Embryonic facial prominence (tissue), 1 donor: ENCODE measurements around the gene FARP1.

Experiments
- DNase-seq: peaks from one replicate; pipeline ENCODE4 v3.0.0-alpha.2; 2016; ENCODE audit errors: extremely low spot score

The FARP1 gene

GRCh38 chr13:98141091-98141490, 1.8 kb upstream of the FARP1 start:
- no peak for DNase-seq

DNA sequence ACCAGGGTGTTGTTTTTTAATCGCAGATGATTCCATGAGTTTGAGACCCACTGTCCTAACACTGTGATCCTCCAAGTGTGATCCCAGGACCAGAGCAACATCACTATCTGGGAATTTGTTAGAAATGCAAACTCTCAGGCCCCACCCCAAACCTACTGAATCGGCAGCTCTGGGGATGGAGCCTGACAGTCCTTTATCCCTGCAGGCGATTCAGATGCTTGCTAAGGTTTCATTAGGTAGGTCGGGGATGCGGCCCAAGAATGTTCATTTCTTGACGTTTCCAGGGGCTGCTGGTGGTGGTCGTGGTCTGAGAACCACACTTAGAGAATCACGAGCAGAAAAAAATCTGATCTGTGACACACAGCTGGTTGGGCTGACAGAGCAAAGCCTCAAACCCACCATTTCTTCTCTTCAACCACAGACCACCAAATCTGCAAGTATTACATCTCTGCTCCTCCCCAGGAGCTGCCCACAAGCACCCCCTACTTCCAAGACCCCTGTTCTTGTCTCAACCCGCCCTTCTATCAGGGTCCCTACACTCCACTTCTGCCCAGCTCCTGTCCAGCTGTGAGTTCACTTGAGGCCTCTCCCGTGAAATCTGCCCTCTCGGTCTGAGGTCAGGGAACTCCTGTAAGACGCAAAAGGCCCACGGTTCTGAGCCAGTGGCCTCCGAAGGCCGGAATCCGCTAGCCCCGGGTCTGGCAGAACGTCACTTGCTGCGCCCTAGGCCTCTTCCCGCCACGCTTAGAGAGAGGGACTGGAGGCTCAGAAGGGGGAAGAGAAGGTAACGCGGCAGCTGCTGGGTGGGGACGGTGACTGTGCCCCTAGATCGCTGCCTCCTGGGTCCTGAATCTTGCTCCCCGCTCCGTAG, 1.1 kb upstream of the FARP1 start:
- DNase-seq, result no peak

DNA sequence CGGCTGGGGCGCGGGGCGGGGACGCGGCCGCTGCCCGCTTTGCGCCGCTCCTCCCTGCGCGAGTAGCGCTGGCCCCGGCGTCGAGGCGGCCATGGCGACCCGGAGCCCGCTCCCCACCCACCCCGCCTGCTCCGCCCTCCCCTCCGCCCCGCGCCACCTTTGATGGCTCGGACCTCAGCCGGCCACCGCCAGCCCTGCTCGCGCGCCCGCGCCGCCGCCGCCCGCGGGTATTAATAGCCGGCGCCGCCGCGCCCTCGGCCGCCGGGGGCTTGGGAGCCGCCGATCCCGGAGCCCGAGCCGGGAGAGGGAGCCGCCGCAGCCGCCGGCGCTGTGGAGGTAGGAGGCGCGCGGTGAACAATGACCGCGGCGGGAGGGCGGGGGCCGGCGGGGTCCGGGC, 261 bp downstream of the FARP1 start:
- DNase-seq, result no peak

- no peak for DNase-seq
These were observed 720 bp downstream of the FARP1 start for GRCh38 chr13:98143601-98144026.

DNA sequence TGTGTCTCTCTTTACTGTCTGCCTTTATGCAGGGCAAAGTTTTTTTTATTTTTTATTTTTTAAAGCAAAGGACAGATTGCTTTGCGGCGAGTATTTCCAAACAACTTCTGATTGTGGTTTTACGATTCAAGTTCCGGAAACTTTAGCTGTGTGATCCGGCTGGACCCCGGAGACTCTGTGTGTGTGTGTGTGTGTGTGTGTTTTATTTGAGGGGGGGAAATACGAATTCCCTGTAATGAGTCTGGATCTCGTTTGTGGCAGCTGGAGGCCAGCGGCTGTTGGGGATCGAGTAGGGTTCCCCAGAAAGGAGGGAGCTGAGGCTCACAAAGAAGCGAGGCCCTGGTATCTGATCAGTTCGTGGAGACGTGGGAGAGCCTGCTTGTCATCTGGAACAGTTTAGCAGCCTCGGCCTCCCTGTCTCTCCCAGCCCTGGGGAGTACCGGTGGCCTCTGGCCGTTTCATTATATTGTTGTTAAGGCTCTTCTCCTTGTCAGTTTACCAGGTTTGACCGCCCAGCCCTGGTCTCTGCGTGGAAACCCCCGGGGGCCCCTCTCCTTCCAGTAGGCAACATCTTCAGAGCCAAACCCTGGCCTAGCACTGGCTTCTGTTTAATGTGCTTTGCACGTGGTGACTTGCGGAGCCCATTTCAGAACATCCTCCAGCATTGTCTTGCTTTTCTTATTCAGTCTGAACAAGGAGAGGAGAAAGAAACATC, 1.3 kb downstream of the FARP1 start:
- no peak for DNase-seq

DNA sequence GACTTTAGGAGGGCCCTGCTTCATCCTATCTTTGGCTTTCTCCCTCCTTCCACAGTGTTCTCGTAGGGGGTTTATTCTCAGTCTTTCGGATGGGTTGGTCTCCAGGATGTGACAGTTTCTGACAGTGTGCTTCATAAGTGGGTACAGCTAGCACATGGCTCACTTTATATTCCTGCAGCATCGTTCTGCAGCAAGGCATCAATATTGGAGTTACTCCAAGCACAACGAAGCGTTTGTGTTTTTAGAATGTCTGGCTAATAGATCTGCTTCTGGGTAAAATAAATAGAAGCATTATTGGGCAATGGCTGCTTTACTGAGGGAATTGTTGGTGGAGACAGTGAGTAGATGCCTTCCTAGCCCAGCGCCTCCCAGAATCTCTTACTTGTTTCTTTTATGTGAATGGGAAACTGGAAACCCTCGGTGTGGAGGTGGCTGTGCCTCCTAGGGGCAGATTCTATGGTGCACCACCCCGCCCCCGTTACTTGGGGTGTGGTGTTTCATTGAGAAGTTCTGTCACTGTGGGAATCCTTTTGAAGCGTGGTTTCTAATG, 2.0 kb downstream of the FARP1 start:
- DNase-seq, result no peak

DNA sequence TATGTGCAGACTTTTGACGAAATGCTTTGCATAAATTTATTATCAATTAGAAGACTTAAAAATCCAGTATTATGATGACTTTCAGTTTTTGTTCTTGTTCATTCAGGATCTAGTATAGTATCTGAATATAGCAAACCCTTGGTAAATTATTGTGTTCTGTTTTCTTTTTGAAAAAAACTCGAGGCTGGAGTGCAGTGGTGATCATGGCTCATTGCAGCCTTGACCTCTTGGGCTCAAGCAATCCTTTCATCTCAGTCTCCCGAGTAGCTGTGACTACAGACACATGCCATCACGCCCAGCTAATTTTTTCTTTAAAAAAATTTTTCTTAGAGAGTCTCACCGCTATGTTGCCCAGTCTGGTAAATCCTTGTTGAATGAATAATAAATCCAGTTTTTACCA, 4.6 kb downstream of the FARP1 start:
- no peak for DNase-seq

DNA sequence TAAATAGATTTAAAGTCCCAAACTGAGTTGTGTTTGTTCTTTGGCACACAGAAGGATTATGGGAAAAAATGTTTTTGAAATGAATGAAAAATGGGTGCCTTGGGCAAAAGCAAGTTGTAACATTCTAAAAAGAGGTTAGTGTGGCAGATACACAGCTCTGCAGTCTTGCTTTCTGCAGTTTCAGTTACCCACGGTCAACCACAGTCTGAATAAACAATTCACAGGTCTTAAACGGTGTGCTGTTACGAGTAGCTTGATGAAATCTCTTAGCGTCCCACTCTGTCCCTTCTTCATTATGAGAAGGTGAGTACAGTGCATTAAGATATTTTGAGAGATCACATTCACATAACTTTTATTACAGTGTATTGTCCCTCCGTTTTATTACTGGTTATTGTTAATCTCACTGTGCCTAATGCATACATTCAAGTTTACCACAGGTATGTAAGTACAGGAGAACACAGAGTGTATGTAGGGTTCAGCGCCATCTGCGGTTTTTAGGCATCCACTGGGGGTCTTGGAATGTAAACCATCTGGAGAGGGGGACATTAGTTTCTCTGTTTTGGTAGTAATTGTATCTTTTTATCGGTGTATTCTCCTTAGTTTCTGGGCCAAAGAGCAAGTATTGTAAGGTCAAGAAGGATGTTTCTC, 8.1 kb downstream of the FARP1 start:
- no peak for DNase-seq

DNA sequence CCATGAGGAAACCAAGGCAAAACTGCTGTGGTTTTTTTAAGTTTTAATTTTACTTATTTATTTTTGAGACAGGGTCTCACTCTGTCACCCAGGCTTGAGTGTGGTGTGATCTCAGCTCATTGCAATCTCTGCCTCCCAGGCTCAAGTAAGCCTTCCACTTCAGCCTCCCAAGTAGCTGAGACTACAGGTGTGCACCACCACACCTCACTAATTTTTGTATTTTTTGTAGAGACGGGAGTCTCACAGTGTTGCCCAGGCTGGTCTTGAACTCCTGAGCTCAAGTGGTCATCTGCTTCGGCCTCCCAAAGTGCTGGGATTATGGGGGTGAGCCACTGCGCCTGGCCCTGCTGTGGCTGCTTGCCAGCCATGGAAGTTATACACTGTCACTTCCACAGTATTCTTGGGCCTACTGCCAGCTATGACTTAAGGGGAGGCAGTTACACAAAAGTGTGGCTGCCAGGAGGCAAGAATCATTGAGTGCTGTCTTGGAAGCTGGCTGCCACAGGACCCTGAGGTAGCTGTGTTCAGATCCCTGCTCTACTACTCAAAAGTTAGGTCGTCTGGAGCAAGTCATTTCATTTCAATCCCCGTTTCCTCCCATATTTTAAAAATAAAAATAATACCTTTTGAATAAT, 12.7 kb downstream of the FARP1 start:
- no peak for DNase-seq

DNA sequence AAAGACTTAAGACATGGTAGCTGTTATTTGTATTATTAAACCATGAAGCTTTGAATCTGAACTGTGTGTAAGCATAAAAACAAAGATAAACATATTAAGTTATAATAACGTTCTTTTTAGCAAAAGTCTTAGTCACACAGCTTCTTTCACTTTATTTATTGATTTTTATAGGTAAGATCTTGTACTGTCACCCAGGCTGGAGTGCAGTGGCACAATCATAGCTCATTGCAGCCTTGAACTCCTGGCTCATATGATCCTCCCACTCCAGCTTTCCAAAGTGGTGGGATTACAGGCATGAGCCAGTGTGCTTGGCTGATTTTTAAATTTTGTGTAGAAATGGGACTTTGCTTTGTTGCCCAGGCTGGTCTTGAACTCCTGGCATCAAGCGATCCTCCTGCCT, 13.4 kb downstream of the FARP1 start:
- DNase-seq, result no peak

DNA sequence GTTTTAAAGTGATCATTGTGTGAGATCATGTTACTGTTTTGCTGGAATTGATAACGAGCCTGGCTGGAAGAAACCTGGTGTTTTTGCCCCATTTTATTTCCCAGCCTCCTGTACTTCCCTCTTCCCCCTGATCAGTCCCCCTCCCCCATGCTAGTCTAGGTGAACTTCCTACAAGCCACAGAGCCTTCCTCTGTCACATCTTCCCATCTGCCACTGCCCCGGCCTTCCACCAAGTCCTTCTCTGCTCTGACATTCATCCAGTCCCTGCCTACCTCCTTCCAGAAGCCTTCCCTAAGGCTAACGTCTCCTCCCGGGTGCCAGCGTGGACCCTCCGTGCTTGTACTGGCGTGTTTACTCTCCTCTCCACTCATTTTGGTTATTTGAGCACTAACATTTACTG, 14.3 kb downstream of the FARP1 start:
- DNase-seq, result no peak

GRCh38 chr13:98157609-98158008, 14.7 kb downstream of the FARP1 start:
- no peak for DNase-seq

DNA sequence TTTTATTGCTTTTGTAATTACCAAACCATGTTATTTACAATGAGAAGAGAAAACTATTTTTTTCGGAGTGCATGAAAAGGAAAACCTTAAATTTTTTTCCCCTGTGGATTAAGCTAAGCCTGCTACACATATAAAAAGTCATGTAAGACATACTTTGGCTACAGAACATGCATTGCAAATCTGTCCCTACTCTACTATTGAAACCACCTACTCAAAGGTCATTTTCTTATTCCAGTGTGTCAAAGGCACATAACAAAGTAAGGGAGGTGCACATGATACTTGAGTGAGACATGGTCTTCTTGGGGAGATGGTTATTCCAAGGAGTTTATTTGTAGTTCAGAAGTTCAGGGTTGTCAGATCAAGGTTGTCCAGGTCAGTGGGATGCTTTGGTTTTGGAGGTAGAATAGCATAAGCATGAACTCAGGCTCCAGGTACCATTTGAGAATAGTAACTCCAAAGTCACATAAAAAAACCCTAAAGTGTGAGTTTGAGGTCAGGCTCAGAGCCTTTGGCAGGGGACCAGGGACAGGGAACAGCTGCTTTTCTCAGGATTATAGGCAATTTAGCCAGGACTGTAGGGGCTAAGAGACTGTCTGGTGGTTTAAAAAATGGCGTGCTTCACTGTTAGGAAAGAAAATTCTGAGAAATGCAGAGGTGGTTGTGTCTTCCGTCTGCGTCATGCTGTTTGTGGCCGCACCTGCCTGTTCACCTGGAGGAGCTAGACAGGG, 15.4 kb downstream of the FARP1 start:
- DNase-seq, result no peak

GRCh38 chr13:98162935-98163334, 20.0 kb downstream of the FARP1 start:
- DNase-seq, result no peak

DNA sequence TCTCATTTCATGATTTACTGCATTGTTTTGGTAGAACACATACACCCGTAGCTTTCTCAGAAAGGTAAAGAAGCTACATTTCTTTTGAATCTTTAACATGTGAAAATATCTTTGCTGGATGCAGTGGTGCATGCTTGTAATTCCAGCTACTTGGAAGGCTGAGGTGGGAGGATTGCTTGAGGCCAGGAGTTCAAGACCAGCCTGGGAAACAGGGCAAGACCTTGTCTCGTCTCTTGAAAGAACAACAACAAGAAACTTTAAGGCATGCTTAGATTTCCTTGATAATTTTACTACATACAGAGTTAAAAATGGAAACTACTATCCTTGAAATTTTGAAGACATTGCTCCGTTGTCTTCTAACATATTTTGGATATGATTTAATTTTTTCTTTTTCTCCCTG, 26.4 kb downstream of the FARP1 start:
- DNase-seq, result no peak

DNA sequence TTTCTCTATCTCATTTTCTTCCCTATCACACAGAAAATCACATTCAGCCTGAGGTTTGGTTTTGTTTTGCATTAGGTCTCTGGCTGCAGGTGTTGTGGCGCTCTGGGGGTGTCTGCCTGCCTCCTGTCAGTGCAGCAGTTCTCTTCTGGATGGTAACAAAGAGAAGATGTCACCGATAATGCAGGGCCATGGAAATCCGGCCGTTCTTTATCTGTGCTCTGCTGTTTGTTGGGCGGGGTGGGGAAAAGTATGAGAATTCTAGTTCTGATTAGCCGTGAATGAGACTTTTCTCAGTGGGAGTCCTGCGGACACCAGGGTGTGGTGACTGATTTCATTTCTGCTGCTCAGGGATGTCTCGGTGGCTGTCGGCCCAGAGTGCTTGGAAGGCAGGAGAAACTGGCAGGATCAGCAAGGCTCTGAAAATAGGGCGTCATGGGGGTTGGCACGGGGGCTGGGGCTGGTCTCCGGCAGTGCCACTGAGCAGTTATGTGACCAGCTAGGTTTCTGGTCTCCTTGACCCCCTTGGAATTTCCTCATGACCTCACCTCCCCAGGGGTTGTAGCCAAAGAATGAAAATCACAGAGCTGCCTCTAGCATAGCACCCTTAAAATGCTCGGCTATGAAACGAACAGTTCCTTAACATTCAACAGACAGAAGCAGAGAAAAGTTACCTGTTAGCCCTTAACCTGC, 29.2 kb downstream of the FARP1 start:
- no peak for DNase-seq

- DNase-seq, result peak; percentile 23
These were observed 29.9 kb downstream of the FARP1 start for GRCh38 chr13:98172590-98173422.

DNA sequence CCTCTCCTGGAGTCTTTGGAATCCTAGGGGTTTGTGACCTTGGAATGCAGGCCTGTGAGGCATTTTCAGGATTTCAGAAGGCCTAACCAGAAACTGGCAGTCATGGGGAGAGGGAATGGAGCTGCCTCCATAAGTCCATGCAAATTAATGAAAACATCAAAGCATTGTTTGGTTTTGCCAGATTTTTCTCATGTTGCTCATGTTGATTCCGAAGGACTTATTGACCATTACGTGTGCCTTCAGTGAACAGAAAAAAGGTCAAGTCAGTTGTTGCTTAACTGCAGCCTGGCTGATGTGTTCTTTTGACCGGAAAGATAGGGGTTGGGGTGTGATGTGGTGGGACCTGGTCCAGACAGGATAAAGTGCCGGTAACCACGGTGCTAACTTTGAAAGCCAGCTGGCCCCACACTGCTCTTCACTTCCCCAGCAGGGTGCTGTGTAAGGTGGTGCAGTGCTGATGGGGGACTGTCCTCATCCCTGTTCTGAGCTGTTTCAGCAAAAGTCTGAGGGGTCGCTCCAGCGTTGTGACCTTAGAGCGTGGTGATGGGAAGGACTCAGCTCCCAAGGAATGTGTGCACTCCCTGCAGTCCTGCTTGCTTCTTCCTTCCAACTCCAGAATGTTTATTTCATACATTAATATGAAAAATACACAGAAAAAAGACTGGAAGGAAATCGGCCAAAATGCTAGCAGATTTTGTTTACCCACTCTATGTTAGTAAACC, 30.7 kb downstream of the FARP1 start:
- no peak for DNase-seq

DNA sequence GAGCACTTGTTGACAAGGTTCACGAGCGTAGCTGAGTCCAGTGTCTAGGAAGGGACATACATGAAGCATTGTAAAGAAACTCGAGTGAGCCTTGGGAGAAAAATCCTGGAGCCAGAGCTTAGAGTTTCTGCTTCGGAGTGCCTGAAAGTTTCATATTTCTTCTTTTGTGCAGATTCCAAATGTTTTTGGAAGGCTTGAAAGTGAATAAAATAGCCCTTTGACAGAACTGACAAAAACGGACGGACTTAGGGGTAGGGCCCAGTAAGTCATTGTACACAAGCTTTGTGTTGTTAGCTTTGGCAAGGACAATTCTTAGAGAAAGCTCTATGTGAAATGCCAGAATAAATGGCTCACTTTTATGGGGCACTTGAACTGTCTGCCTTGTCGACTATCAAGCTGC, 31.4 kb downstream of the FARP1 start:
- DNase-seq, result no peak
